KMS-11 (cell line): ENCODE measurements around the gene ETNK1.
A peak's percentile ranks its signal among the peaks of the same experiment; 100 is the strongest.

Source experiments
- H2AFZ ChIP-seq: fragments of 200-600 bp; sonication (generic); 2 replicates; pipeline ENCODE4 v1.6.1; 2016; ENCODE audit warnings: antibody characterized with exemption, mixed run types, low read depth
- H3K27ac ChIP-seq: fragments of 200-600 bp; sonication (generic); 2 replicates; pipeline ENCODE4 v1.6.1; 2016; ENCODE audit warnings: mild to moderate bottlenecking, mixed run types
- H3K27me3 ChIP-seq: fragments of 200-600 bp; sonication (generic); 2 replicates; pipeline ENCODE4 v1.6.1; 2017; ENCODE audit warnings: mild to moderate bottlenecking, low read depth, mixed run types, moderate library complexity; ENCODE audit not compliant: insufficient read depth
- H3K36me3 ChIP-seq: fragments of 200-600 bp; sonication (generic); 2 replicates; pipeline ENCODE4 v1.6.1; 2017; ENCODE audit warnings: mild to moderate bottlenecking, mixed run types; ENCODE audit not compliant: insufficient read depth
- H3K4me1 ChIP-seq: fragments of 200-600 bp; sonication (generic); 2 replicates; pipeline ENCODE4 v1.6.1; 2016; ENCODE audit warnings: mild to moderate bottlenecking, low read depth, mixed run types; ENCODE audit not compliant: poor library complexity, severe bottlenecking
- H3K4me2 ChIP-seq: fragments of 200-600 bp; sonication (generic); 2 replicates; pipeline ENCODE4 v1.7.0; 2016; ENCODE audit warnings: mild to moderate bottlenecking, mixed run types
- H3K4me3 ChIP-seq: fragments of 200-600 bp; sonication (generic); IDR thresholded peaks from 2 replicates; pipeline ENCODE4 v1.6.1; 2017; ENCODE audit warnings: low read depth, low read length, mixed read lengths; ENCODE audit not compliant: insufficient read depth
- H3K79me2 ChIP-seq: fragments of 200-600 bp; sonication (generic); 2 replicates; pipeline ENCODE4 v1.6.1; 2016; ENCODE audit warnings: low read depth, mixed run types; ENCODE audit not compliant: insufficient read depth
- H3K9ac ChIP-seq: fragments of 200-600 bp; sonication (generic); 2 replicates; pipeline ENCODE4 v1.6.1; 2016; ENCODE audit warnings: mild to moderate bottlenecking, mixed run types
- H4K20me1 ChIP-seq: fragments of 200-600 bp; sonication (generic); 2 replicates; pipeline ENCODE4 v1.6.1; 2016; ENCODE audit warnings: mild to moderate bottlenecking, mixed run types; ENCODE audit not compliant: insufficient read depth
- TF ChIP-seq, protein P1 (sequence below): fragments of 200-600 bp; sonication (generic); conservative IDR thresholded peaks from 2 replicates; pipeline ENCODE4 v1.6.1; 2017; ENCODE audit warnings: low read depth, mild to moderate bottlenecking, antibody characterized with exemption, low read length, moderate library complexity, mixed read lengths

ETNK1 gene

DNA sequence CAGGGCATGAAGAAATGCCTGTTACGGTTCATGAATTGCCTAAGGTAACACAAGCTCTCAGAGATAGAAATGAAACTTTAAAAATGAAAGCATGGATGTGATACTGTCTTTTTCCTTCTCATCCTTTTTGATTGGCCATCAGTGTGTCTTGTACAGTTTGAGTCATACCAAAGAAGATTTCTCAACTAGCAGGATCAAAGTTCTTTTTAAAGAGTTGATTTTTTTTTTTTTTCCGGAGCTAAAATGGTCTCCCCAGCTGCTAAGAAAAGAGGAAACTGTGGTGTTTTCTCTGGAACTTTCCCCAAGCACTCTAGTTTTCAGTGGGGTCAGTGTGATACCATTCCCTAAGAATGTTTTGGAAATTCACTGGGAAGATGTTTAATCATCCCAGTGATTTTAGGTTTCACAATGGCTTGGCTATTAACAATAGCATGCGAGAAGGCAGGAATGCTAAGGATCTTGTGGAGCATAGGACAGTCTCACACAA, 105.0 kb downstream of the ETNK1 start:
- Histone ChIP-seq H3K27ac (no peak overlapping the region), H3K4me1 (peaks cover 63% of the 10 kb centered on the region)

DNA sequence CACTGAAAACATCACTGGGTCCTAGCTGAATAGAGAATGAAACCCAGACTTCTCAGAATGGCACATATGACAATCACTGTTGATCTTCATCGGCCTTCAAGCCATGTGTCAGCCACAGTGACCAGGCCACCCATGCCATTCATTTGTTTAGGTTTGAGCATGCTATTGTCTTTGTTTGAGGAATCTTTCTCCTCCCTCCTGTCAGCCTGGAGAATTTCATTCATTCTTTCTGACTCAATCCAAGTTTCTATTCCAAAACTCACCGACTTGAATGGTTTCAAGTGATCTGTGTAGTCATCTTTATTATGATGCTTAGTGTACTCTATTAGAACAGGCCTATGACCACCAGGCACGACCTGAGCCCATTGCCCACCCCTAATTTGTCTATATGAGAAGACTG, 106.3 kb downstream of the ETNK1 start:
- no peaks in the 10 kb centered on the region for H3K36me3 ChIP-seq
- no peaks in the 10 kb centered on the region for H3K79me2 ChIP-seq
- no peak overlapping the region for H3K27ac ChIP-seq
- peaks cover 50% of the 10 kb centered on the region for H3K4me1 ChIP-seq
- H3K9ac ChIP-seq, result no peak overlapping the region
- H3K4me3 ChIP-seq, result no peak overlapping the region
- no peaks in the 10 kb centered on the region for H4K20me1 ChIP-seq
- no peaks in the 10 kb centered on the region for H3K27me3 ChIP-seq
- no peak overlapping the region for H3K4me2 ChIP-seq
- TF ChIP-seq, protein P1, sequence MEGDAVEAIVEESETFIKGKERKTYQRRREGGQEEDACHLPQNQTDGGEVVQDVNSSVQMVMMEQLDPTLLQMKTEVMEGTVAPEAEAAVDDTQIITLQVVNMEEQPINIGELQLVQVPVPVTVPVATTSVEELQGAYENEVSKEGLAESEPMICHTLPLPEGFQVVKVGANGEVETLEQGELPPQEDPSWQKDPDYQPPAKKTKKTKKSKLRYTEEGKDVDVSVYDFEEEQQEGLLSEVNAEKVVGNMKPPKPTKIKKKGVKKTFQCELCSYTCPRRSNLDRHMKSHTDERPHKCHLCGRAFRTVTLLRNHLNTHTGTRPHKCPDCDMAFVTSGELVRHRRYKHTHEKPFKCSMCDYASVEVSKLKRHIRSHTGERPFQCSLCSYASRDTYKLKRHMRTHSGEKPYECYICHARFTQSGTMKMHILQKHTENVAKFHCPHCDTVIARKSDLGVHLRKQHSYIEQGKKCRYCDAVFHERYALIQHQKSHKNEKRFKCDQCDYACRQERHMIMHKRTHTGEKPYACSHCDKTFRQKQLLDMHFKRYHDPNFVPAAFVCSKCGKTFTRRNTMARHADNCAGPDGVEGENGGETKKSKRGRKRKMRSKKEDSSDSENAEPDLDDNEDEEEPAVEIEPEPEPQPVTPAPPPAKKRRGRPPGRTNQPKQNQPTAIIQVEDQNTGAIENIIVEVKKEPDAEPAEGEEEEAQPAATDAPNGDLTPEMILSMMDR, result no peak
- H2AFZ ChIP-seq, result no peak overlapping the region

More for the DNA sequence above, 105.0 kb downstream of the ETNK1 start:
- no peaks in the 10 kb centered on the region for H3K36me3 ChIP-seq
- no peaks in the 10 kb centered on the region for H4K20me1 ChIP-seq
- no peaks in the 10 kb centered on the region for H3K27me3 ChIP-seq
- no peaks in the 10 kb centered on the region for H3K79me2 ChIP-seq
- H3K4me2 ChIP-seq, result no peak overlapping the region; the same call in 1 of the 2 replicates
- TF ChIP-seq, protein P1, result no peak
- H3K9ac ChIP-seq, result no peak overlapping the region
- no peak overlapping the region for H3K4me3 ChIP-seq
- no peak overlapping the region for H2AFZ ChIP-seq

DNA sequence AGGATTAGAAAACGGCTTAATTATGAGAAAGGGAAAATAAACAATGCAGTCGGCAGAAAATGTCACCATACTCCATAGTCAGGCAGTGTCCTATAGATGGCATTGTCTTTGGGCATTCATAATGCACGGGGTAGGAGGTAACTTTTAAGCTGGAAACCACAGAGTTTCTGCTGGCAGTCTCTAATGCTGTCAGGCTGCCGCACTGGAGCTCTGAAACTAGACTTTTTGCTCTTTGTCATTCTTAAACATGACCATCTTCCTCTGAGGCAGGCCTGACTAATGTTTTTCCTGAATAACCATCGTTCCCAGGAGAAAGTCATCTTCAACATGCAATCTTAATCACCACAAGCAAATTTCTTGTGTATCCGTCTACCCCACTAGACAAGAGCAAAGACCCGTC, 108.8 kb downstream of the ETNK1 start:
- peak overlapping the region; percentile 19; the same call in 1 of the 2 replicates for H3K27ac ChIP-seq
- no peaks in the 10 kb centered on the region for H3K79me2 ChIP-seq
- H3K4me2 ChIP-seq, result peak overlapping the region; percentile 58
- H3K9ac ChIP-seq, result no peak overlapping the region
- TF ChIP-seq, protein P1, result no peak
- no peaks in the 10 kb centered on the region for H4K20me1 ChIP-seq
- H3K27me3 ChIP-seq, result no peaks in the 10 kb centered on the region
- no peak overlapping the region for H3K4me3 ChIP-seq
- H3K36me3 ChIP-seq, result no peaks in the 10 kb centered on the region
- peaks cover 43% of the 10 kb centered on the region for H3K4me1 ChIP-seq
- peak overlapping the region; percentile 50; the same call in 1 of the 2 replicates for H2AFZ ChIP-seq

DNA sequence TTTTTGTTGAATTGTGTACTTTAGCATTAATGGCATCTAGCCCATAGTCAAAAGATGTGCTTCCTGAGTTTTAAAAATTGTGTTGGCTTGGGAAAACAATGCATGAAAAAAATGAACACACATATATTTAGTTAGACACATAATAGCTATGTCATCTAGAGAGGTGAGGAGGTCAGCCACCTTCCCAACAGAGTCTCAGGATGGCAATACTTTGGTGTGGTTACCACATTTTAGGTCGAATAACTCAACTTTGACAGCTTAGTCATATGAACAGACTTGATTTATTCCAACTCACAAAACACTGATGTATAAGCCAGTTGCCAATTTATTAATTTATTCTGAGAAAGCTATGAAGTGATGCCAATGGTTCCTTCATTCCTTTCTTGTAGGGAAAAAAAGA, 114.0 kb downstream of the ETNK1 start:
- Histone ChIP-seq H3K4me1 (peaks cover 44% of the 10 kb centered on the region), H3K27ac (no peak overlapping the region), H3K79me2 (no peaks in the 10 kb centered on the region), H3K9ac (no peak overlapping the region), H4K20me1 (no peaks in the 10 kb centered on the region), H3K4me3 (no peak overlapping the region), H3K36me3 (no peaks in the 10 kb centered on the region), H2AFZ (no peak overlapping the region), H3K4me2 (peak overlapping the region; percentile 29; the same call in 1 of the 2 replicates), H3K27me3 (no peaks in the 10 kb centered on the region)
- TF ChIP-seq, protein P1, result no peak
